Measurements from ENCODE around the gene FBLIM1.

The FBLIM1 gene

GRCh38 chr1:15731735-15732685, 26.6 kb upstream of the FBLIM1 start:
- no peak for DNase-seq

DNA sequence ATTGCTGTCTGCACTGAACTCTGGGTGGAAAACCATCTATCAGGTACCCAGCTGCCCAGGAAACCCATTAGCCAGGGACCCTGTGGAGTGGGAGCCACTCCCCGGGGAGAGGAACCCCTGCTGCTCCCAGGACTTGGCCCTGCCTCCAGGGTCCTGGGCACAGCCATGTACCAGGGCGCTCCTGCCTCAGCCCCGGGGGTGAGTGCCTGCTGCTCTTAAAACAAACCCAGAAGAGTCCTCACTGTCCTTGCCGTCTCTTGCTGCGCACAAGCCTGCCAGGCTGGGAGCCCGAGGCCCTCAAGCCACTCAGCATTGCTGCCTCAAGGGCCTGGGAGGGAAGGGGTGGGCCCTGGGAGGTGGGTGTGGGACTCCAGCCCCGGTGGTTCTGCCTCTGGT, 25.9 kb upstream of the FBLIM1 start:
- no peak for DNase-seq

GRCh38 chr1:15733218-15733725, 25.3 kb upstream of the FBLIM1 start:
- no peak for DNase-seq

GRCh38 chr1:15733726-15734226, 24.8 kb upstream of the FBLIM1 start:
- no peak for DNase-seq

DNA sequence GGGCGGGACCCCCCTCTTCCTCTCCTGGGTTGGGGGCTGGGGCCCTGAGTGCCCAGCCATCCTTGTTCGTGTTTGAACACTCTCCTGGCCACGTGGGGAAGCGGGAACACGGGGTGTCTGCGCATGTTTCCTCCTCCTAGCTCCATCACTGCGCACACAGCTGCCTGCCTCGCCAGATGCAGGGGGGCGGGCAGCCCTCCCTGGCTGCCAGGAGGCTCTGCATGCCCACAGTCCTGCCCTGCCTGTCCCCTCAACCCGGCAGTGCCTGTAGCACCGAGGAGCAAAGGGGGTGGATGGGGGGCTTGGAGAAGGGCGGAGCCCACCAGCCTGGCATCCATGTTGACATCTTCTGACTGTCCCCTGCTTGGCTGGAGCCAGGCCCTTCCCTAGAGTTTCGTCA, 24.3 kb upstream of the FBLIM1 start:
- no peak for DNase-seq

DNA sequence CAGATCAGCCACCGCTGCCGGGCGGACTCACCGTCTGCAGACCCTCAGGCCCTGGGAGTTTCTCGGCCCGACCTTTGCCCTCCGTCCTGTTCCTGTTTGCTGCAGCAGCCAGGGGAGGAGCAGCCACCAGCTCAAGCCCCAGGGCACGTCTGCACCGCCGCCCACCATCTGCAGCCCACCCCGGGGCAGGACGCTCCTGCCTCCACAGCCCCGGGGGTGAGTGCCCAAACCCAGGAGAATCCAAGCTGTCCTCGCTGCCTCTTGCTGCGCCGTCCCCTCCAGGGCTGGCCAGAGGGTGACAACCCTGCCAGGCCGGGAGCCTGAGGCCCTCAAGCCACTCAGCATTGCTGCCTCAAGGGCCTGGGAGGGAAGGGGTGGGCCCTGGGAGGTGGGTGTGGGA, 23.7 kb upstream of the FBLIM1 start:
- DNase-seq: no peak

- DNase-seq: no peak
Observed at GRCh38 chr1:15735304-15736037, 23.1 kb upstream of the FBLIM1 start.

DNA sequence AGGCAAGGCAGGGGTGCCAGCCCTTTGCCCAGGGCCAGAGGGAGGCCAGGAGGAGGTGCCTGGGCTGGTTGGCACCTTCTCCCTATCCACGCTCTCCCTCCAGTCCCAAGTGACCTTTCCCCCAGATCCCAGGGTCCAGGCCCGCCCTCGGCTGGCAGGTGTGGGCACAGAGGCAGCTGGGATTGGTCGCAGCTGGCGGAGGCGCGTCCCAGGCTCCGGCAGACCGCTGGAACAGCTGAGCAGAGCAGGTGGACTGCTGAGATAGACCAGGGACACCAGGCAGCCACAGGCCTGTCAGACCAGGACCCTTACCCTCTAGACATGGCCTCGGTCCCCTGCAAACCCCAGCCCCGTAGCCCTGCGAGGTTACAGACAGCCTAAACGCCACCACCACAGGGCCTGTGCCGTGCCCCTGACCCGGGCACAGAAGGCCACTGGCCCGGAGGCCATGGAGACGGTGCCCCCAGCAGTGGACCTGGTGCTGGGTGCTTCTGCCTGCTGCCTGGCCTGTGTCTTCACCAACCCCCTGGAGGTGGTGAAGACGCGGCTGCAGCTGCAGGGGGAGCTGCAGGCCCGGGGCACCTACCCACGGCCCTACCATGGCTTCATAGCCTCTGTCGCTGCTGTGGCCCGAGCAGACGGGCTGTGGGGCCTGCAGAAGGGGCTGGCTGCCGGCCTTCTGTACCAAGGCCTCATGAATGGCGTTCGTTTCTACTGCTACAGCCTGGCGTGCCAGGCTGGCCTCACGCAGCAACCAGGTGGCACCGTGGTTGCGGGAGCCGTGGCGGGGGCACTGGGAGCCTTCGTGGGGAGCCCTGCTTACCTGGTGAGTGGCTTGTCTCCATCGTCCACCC, 22.3 kb upstream of the FBLIM1 start, which contains the start of gene SLC25A34:
SLC25A34 (plus strand) TSS at position 221 of the 854 bp plus-strand sequence; CDS start at position 449, 228 bp downstream.
- no peak for DNase-seq

DNA sequence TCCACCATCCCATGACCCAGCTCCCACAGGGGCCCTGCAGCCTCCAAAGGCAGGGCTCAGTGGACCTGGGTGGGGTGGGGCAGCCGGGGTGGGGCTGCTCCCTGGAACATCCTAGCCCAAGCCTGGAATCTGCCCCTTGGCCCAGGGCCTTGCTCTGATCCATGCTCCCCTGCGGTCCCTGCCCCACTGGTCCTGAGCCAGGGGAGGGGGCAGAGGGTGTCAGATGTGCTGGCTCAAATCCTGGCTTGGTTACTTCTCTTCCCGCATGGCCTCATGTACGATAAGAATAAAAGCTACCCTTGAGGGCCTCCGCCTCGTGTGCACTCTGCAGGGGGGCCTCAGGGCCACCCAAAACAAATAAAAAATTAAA, 21.7 kb upstream of the FBLIM1 start:
- no peak for DNase-seq

DNA sequence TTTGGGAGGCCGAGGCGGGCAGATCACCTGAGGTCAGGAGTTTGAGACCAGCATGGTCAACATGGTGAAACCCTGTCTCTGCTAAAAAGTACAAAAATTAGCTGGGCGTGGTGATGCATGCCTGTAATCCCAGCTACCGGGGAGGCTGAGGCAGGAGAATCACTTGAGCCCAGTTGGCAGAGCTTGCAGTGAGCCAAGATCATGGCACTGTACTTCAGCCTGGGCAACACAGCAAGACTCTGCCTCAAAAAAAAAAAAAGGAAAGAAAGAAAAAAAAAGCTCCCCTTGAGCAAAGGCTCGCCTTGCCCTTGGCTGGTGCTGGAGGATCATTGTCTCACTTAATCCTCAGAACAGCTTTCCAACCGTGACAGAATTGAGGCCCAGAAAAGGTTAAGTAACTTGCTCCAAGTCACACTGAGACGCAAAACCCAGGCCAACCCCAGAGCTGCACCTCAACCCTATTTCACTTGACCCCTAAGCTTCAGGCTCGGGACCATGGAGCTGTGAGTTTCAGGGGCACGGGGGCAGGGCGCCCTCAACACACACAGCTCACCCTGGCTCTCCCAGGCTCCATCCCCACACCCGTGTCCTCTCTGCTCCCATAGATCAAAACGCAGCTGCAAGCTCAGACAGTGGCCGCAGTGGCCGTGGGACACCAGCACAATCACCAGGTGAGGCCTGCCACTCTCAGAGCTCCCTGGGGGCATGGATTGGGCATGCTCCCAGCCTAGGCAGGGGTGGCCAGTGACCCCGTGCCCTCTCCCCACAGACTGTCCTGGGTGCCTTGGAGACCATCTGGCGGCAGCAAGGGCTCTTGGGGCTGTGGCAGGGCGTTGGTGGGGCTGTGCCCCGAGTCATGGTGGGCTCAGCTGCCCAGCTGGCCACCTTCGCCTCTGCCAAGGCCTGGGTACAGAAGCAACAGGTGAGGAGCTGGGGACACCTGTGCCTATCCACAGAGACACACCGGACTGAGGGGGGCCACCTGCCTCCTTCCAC, 21.0 kb upstream of the FBLIM1 start:
- no peak for DNase-seq

- DNase-seq: no peak
Observed at GRCh38 chr1:15738416-15739113, 20.0 kb upstream of the FBLIM1 start.

GRCh38 chr1:15739259-15739658, 19.3 kb upstream of the FBLIM1 start:
- DNase-seq: no peak

- no peak for DNase-seq
Observed at GRCh38 chr1:15739745-15740144, 18.9 kb upstream of the FBLIM1 start.

DNA sequence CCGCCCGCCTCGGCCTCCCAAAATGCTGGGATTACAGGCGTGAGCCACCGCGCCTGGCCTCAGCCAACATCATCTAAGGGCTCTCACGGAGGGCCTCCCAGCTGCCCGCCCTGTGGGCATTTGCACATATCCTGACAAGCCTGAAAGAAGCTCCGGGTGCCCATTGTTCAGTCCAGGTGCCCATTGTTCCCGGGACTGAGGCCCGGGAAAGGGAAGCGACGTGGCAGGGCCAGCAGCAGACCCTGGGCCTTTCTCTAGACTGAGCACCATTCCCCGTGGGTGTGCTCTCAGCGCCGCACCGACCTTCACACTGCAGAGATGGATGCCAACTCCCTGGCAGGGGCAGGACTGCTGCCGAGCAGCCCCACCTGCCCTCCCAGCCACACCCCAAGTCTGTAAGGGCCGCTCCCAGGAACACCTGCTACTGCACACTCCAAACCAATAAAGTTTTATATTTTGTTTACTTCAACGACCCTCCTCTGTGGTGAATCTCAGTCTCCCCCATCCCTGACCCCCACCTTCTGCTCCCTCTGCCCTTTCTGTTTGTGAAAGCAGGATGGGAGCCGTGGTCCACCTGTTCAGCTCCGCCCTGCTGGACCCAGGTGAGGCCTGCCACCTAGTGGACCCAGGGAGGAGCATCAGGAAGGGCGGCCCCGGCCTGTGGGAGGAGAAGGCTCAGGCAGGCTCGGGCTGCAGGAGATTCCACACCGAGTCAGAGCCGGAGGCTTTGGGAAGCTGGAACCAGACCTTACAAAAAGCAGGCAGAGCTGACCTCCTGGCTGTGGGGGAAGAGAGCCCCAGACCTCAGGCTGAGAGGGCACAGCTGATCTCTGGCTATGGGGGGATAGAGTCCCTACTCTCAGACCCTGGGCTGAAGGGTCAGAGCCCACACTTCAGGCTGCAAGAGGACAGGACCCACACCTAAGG, 17.4 kb upstream of the FBLIM1 start:
- peak; percentile 17 for DNase-seq

DNA sequence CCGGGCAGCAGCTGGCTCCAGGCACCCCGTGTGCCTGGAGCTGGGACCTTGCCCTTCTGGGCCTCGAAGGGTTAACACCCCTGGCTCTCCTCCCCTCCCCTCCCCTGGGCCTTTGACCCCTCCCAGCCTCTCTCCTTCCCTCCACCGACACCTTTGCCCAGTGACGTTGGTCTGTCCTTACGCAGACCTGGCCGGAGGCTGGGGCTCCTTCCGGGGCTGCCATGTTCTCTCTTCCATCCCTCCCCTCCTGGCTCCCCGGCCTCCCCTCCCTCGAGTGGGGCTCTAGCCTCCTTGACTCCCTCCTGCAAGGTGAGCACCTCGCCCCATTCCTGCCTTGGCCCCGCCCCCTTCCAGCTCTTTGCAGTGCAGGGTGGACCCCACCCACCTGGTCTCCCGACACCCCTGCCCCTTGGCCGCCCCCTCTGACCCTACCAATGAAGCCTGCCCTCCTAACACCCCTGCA, 16.2 kb upstream of the FBLIM1 start, which contains the start of gene TMEM82:
TMEM82 (plus strand) TSS at position 161 of the 463 bp plus-strand sequence; CDS start at position 222, 61 bp downstream.
- no peak for DNase-seq

- DNase-seq: no peak
Observed at GRCh38 chr1:15744122-15744679, 14.4 kb upstream of the FBLIM1 start.

DNA sequence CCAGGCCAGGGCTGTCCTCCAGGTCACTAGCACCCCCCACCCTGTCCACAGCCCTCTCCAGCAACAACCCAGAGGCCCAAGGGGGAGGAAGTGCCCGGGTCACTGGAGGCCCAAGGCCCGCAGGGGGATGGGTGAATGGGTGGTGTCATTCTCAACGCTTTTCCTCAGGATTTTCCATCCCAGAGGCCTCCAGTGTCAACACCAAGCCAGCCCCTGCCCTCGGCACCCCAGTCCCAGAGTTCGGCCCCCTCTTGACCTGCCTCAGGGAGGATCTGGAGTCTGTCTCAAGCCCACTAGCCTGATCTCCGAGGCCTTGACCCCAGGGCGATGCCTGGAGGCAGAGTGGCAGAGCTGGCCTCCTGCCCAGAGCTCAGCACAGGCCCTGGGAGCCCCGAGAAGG, 11.2 kb upstream of the FBLIM1 start:
- no peak for DNase-seq

- no peak for DNase-seq
Observed at GRCh38 chr1:15748264-15748663, 10.3 kb upstream of the FBLIM1 start.
